Endothelial cell of umbilical vein (primary cell): ENCODE measurements around the gene CHRNA5. TPM values are rescaled to one million over a fixed set of nuclear protein-coding genes. Genes with fewer than 3 reads are reported as not detected.

Experiments used
- BruUV-seq: library from RNA; stranded (reverse); fragments of 400-500 nt; replicated peaks from 2 replicates; lab custom pipeline; 2021; lab: Mats Ljungman, UMichigan
- CTCF ChIA-PET: fragments of 300-600, 350-600 bp; sonication (Branson Sonifier 250); formaldehyde crosslinking; loops from one replicate; lab custom pipeline; 2021; ENCODE audit warnings: antibody characterized with exemption, inconsistent platforms; lab: Charles Lee
- POLR2A ChIA-PET: fragments of 300-600, 350-600 bp; sonication (Branson Sonifier 250); formaldehyde crosslinking; loops from one replicate; lab custom pipeline; 2021; ENCODE audit warnings: antibody characterized with exemption, inconsistent platforms; lab: Charles Lee
- DNase-seq: peaks from one replicate; pipeline ENCODE4 v3.0.0-alpha.2; 2011; ENCODE audit warnings: low read depth, low spot score
- FAIRE-seq: peaks from 2 replicates; lab custom pipeline; 2011; peaks lifted over from hg19 to GRCh38; lab: Jason Lieb, UNC
- H2AFZ ChIP-seq: 2 replicates; pipeline ENCODE4 v1.6.0; 2012; ENCODE audit warnings: low read depth, low read length, control low read depth, inconsistent platforms
- H3K27ac ChIP-seq: 2 replicates; pipeline ENCODE4 v1.5.1; 2011; ENCODE audit warnings: low read depth, mild to moderate bottlenecking, control low read depth, low read length, moderate library complexity; ENCODE audit not compliant: insufficient read depth
- H3K27me3 ChIP-seq, 2 experiments: 2 replicates each; pipeline versions ENCODE4 v1.6.0 to v1.6.1; 2011; ENCODE audit warnings: low read length in 2 of 2, mixed read lengths in 1 of 2; ENCODE audit not compliant: control insufficient read depth in 2 of 2, insufficient read depth in 2 of 2
- H3K36me3 ChIP-seq, 2 experiments: 2 replicates in 1 of 2; 3 replicates in 1 of 2; pipeline ENCODE4 v1.5.1; 2011; ENCODE audit warnings: low read length in 2 of 2, mild to moderate bottlenecking in 1 of 2, moderate library complexity in 1 of 2; ENCODE audit not compliant: control insufficient read depth in 2 of 2, insufficient read depth in 2 of 2; ENCODE audit errors: extremely low read depth in 1 of 2
- H3K4me1 ChIP-seq: 3 replicates; pipeline ENCODE4 v1.5.1; 2011; ENCODE audit warnings: mild to moderate bottlenecking, low read length; ENCODE audit not compliant: control insufficient read depth, insufficient read depth; ENCODE audit errors: extremely low read depth
- H3K4me2 ChIP-seq: 2 replicates; pipeline ENCODE4 v1.6.1; 2011; ENCODE audit warnings: low read length, control low read depth, mixed read lengths; ENCODE audit not compliant: insufficient read depth
- H3K4me3 ChIP-seq, 3 experiments: fragments of 200-600 bp in 1 of 3; sonication (generic), shearing (Covaris generic) in 1 of 3; replicated peaks in 1 of 3; 2 replicates each; pipeline ENCODE4 v1.5.1; 2011 to 2016; ENCODE audit warnings: control low read depth in 3 of 3, low read length in 3 of 3, mild to moderate bottlenecking in 2 of 3, inconsistent platforms in 1 of 3, low read depth in 1 of 3, moderate library complexity in 1 of 3; ENCODE audit not compliant: insufficient read depth in 1 of 3
- H3K79me2 ChIP-seq: 2 replicates; pipeline ENCODE4 v1.6.0; 2012; ENCODE audit warnings: low read length, inconsistent platforms; ENCODE audit not compliant: control insufficient read depth, insufficient read depth
- H3K9ac ChIP-seq: replicated peaks from 2 replicates; pipeline ENCODE3; 2011; ENCODE audit warnings: low read length, control low read depth; ENCODE audit not compliant: insufficient read depth; ENCODE audit errors: extremely low read depth
- H3K9me1 ChIP-seq: replicated peaks from 3 replicates; pipeline ENCODE4 v1.6.0; 2011; ENCODE audit warnings: mild to moderate bottlenecking, low read length; ENCODE audit not compliant: control insufficient read depth, insufficient read depth; ENCODE audit errors: extremely low read depth
- H3K9me3 ChIP-seq: replicated peaks from 2 replicates; pipeline ENCODE4 v1.5.1; 2012; ENCODE audit warnings: low read length, inconsistent platforms; ENCODE audit not compliant: control insufficient read depth, insufficient read depth
- H4K20me1 ChIP-seq: replicated peaks from 2 replicates; pipeline ENCODE3; 2011; ENCODE audit warnings: mild to moderate bottlenecking, low read length; ENCODE audit not compliant: control insufficient read depth, insufficient read depth; ENCODE audit errors: extremely low read depth
- FOS ChIP-seq: IDR thresholded peaks from 2 replicates; pipeline ENCODE4 v1.6.1; 2011; ENCODE audit warnings: mild to moderate bottlenecking, low read length, moderate library complexity, borderline replicate concordance; ENCODE audit not compliant: insufficient read depth
- GATA2 ChIP-seq: IDR thresholded peaks from 2 replicates; pipeline ENCODE4 v1.7.0; 2011; ENCODE audit warnings: low read depth, mild to moderate bottlenecking, moderate library complexity, mixed read lengths, low read length; ENCODE audit not compliant: insufficient read length, insufficient read depth
- MAX ChIP-seq: IDR thresholded peaks from 2 replicates; pipeline ENCODE4 v1.6.1; 2011; ENCODE audit not compliant: insufficient read depth, insufficient read length
- POLR2A ChIP-seq: IDR thresholded peaks from 2 replicates; pipeline ENCODE4 v1.6.1; 2012; ENCODE audit warnings: low read depth, mild to moderate bottlenecking, control low read depth, low read length
- POLR2AphosphoS5 ChIP-seq: IDR thresholded peaks from 2 replicates; pipeline ENCODE4 v1.6.1; 2012; ENCODE audit warnings: low read depth, mild to moderate bottlenecking, control low read depth, low read length, moderate library complexity; ENCODE audit not compliant: insufficient read depth
- dilution Hi-C: fragments of 300-500 bp; cut with MboI; formaldehyde crosslinking; loops from one replicate; pipeline ENCODE4 v1.15.0; 2019; ENCODE audit warnings: low sequenced_read_pairs; ENCODE audit not compliant: extremely low pct_ligation_motif_present
- intact Hi-C: fragments of 100-400 bp; cut with micrococcal nuclease; formaldehyde crosslinking; loops from one replicate; pipeline ENCODE4 v1.10.0; 2022
- polyA plus RNA-seq, 4 experiments: library from polyadenylated mRNA; depleted of rRNA in 3 of 4; stranded (reverse) in 3 of 4; unstranded in 1 of 4; fragments of >200 nt; gene quantifications; 2 replicates each; pipeline versions ENCODE4 v1.2.1 to v1.2.3, GENCODE V29; 2011 to 2012; ENCODE audit warnings: missing spikeins in 1 of 4
- total RNA-seq: library from RNA; stranded (reverse); gene quantifications from 2 replicates; pipeline ENCODE4 v1.2.3, GENCODE V29; 2021
- TF ChIP-seq, protein P1 (sequence below), 2 donors: IDR thresholded peaks; 1 replicate in 1 of 2; 2 replicates in 1 of 2; pipeline ENCODE4 v1.5.1; 2011; ENCODE audit warnings: low read length in 2 of 2, mild to moderate bottlenecking in 2 of 2, moderate library complexity in 2 of 2, control low read depth in 1 of 2, inconsistent platforms in 1 of 2, low read depth in 1 of 2; ENCODE audit not compliant: insufficient read depth in 1 of 2; ENCODE audit errors: extremely low read depth in 1 of 2

Gene CHRNA5
- total and polyA plus RNA-seq, 2 donors (not counting 3 experiments of a cell fraction or from before 2014, with no cell fraction given) = 6.4 to 12.7 TPM

DNA sequence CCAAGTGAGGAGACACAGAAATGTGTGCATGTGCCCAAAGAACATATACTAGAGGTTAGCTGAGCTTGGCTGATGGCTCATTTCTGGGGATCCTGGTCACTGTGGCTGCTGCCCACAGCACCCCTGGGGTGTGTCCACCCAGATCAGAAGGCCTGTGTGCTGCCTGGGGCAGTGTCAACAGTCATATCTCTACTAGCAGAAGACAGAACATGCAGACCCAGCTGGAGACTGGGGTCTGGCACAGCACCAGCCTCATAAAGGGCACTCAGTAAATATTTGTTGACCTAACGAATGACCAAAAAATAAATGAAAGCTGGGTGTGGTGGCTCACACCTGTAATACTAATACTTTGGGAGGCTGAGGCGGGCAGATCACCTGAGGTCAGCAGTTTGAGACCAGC, 39.1 kb downstream of the CHRNA5 start:
- CTCF ChIA-PET = no interaction called here

More for the DNA sequence above, 39.1 kb downstream of the CHRNA5 start:
- Histone ChIP-seq H3K4me2 (no peak overlapping the region), H3K9ac (no peak overlapping the region), H3K36me3 (no peaks in the 10 kb centered on the region), H3K9me1 (no peaks in the 10 kb centered on the region), H3K27me3 (no peaks in the 10 kb centered on the region), H2AFZ (no peak overlapping the region), H4K20me1 (no peaks in the 10 kb centered on the region), H3K4me3 (no peak overlapping the region), H3K27ac (no peak overlapping the region), H3K4me1 (no peaks in the 10 kb centered on the region), H3K79me2 (no peaks in the 10 kb centered on the region), H3K9me3 (no peaks in the 10 kb centered on the region)
- BruUV-seq = no TSS peak
- no peak for FAIRE-seq
- no peak for DNase-seq
- POLR2A ChIA-PET = no interaction called here
- TF ChIP-seq POLR2A (no peak), POLR2AphosphoS5 (no peak), FOS (no peak), GATA2 (no peak), MAX (no peak)
- TF ChIP-seq, protein P1, sequence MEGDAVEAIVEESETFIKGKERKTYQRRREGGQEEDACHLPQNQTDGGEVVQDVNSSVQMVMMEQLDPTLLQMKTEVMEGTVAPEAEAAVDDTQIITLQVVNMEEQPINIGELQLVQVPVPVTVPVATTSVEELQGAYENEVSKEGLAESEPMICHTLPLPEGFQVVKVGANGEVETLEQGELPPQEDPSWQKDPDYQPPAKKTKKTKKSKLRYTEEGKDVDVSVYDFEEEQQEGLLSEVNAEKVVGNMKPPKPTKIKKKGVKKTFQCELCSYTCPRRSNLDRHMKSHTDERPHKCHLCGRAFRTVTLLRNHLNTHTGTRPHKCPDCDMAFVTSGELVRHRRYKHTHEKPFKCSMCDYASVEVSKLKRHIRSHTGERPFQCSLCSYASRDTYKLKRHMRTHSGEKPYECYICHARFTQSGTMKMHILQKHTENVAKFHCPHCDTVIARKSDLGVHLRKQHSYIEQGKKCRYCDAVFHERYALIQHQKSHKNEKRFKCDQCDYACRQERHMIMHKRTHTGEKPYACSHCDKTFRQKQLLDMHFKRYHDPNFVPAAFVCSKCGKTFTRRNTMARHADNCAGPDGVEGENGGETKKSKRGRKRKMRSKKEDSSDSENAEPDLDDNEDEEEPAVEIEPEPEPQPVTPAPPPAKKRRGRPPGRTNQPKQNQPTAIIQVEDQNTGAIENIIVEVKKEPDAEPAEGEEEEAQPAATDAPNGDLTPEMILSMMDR (IDR thresholded peaks at IDR 0.05; ENCODE audit: extremely low read depth in 1 of 2, insufficient read depth in 1 of 2, low read depth in 1 of 2, low read length in 2 of 2) = no peak
- dilution Hi-C loops (no loop called here), intact Hi-C loops (no loop called here)
